ENCODE measurements around the gene NLE1. TPM values are rescaled to one million over a fixed set of nuclear protein-coding genes. Genes with fewer than 3 reads are reported as not detected.
"Not testable (repeated sequence)": the region's sequence is repeated elsewhere in the genome, so short reads cannot be mapped to it uniquely, and the experiment has no call there.

Gene NLE1
- total and polyA plus RNA-seq, 4 donors: 2.1 to 7.7 (median 5.8) TPM

- H3K36me3 ChIP-seq (ENCODE audit: control insufficient read depth in 4 of 4, insufficient read depth in 3 of 4, low read depth in 1 of 4, low read length in 3 of 4); H3K27ac ChIP-seq (ENCODE audit: low read depth in 1 of 2, low read length in 2 of 2); H3K4me1 ChIP-seq (ENCODE audit: control insufficient read depth in 4 of 4, insufficient read depth in 4 of 4, low read length in 3 of 4); DNase-seq (ENCODE audit: low spot score); H3K27me3 ChIP-seq (ENCODE audit: control insufficient read depth in 4 of 4, insufficient read depth in 4 of 4, low read length in 3 of 4); H3K9me3 ChIP-seq (ENCODE audit: control insufficient read depth in 4 of 4, low read length in 3 of 4); H3K9ac ChIP-seq (ENCODE audit: low read depth in 1 of 2, low read length in 2 of 2); H3K4me3 ChIP-seq (ENCODE audit: low read depth in 1 of 3, low read length in 3 of 3): not testable (repeated sequence)
- 97% methylated on average over 17 of the region's 17 CpGs for WGBS
Observed at GRCh38 chr17:35110791-35111190, 31.3 kb downstream of the NLE1 start.

- H3K4me1 ChIP-seq (ENCODE audit: control insufficient read depth in 4 of 4, insufficient read depth in 4 of 4, low read length in 3 of 4): no peaks in the 10 kb centered on the region
- H3K27me3 ChIP-seq (ENCODE audit: control insufficient read depth in 4 of 4, insufficient read depth in 4 of 4, low read length in 3 of 4): no peaks in the 10 kb centered on the region
- H3K27ac ChIP-seq (ENCODE audit: low read depth in 1 of 2, low read length in 2 of 2): no peak overlapping the region
- no peak overlapping the region for H3K9ac ChIP-seq (ENCODE audit: low read depth in 1 of 2, low read length in 2 of 2)
- TF ChIP-seq FOXA2 (IDR thresholded peaks at IDR 0.05) (no peak), HNF4A (conservative IDR thresholded peaks at IDR 0.05) (no peak), NR2F2 (IDR thresholded peaks at IDR 0.05) (no peak), JUND (IDR thresholded peaks at IDR 0.05) (no peak), ATF3 (IDR thresholded peaks at IDR 0.05) (no peak), EGR1 (IDR thresholded peaks at IDR 0.05; ENCODE audit: low read depth in 2 of 2) (no peak), FOXA1 (IDR thresholded peaks at IDR 0.05) (no peak), ZBTB33 (IDR thresholded peaks at IDR 0.05) (no peak), REST (IDR thresholded peaks at IDR 0.05) (no peak), TAF1 (conservative IDR thresholded peaks at IDR 0.05) (no peak), RAD21 (IDR thresholded peaks at IDR 0.05) (no peak), HNF4G (IDR thresholded peaks at IDR 0.05) (no peak), CTCF (IDR thresholded peaks at IDR 0.05; ENCODE audit: low read depth, low read length, missing input control) (no peak), MAX (IDR thresholded peaks at IDR 0.05) (no peak), RXRA (IDR thresholded peaks at IDR 0.05) (no peak), GABPA (IDR thresholded peaks at IDR 0.05 in 1 of 2, conservative IDR thresholded peaks at IDR 0.05 in 1 of 2) (no peak), SP1 (IDR thresholded peaks at IDR 0.05) (no peak), YY1 (IDR thresholded peaks at IDR 0.05) (no peak)
- H3K4me3 ChIP-seq (ENCODE audit: low read depth in 1 of 3, low read length in 3 of 3): no peak overlapping the region
- no peaks in the 10 kb centered on the region for H3K9me3 ChIP-seq (ENCODE audit: control insufficient read depth in 4 of 4, low read length in 3 of 4)
- no peak for DNase-seq (ENCODE audit: low spot score)
- WGBS: 97% methylated on average over 5 of the region's 5 CpGs
- H3K36me3 ChIP-seq (ENCODE audit: control insufficient read depth in 4 of 4, insufficient read depth in 3 of 4, low read depth in 1 of 4, low read length in 3 of 4): peaks cover 0 to 26% (median 11%) of the 10 kb centered on the region in 4 donors
Observed at GRCh38 chr17:35104844-35105450, 37.2 kb downstream of the NLE1 start.

Data from liver (tissue), 9 donors.